ENCODE results near the gene PLXNB3. TPM values are rescaled to one million over a fixed set of nuclear protein-coding genes. Genes with fewer than 3 reads are reported as not detected.
"Not testable (repeated sequence)": the region's sequence is repeated elsewhere in the genome, so short reads cannot be mapped to it uniquely, and the experiment has no call there.

The PLXNB3 gene
- total RNA-seq, 1 donor from 2014 or later, result 34.8 TPM

- TF ChIP-seq CTCF (IDR thresholded peaks at IDR 0.05), result no peak
- Mint-ChIP-seq H3K27ac (ENCODE audit: unreplicated experiment) (no peak overlapping the region), H3K36me3 (ENCODE audit: low read depth) (peaks cover 2% of the 10 kb centered on the region), H3K27me3 (ENCODE audit: low read depth) (no peaks in the 10 kb centered on the region), H3K4me1 (ENCODE audit: low read depth) (no peaks in the 10 kb centered on the region), H3K4me3 (ENCODE audit: unreplicated experiment) (no peak overlapping the region), H3K9me3 (ENCODE audit: low read depth) (peaks cover 13% of the 10 kb centered on the region)
- no peak for DNase-seq (ENCODE audit: low spot score)
Observed at GRCh38 chrX:153812220-153812619, 48.2 kb downstream of the PLXNB3 start.

DNA sequence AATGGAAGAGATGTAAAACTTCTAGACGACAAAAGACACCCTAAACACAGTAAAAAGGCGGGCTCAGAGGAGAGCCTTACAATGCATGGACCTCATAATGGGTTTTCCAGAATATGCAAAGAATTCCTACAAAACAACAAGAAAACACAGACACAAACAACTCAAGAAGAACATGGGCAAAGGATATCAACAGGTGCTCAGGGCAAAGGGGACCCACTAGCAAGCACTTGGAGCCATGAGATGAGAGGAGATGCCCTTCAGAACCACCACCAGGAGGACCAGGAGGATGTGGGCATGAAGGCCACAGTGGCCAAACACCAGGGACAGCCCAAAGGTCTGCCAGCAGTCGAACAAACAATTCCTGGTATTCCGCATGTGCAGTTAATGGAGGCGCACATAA, 49.1 kb downstream of the PLXNB3 start:
- Mint-ChIP-seq H3K36me3 (ENCODE audit: low read depth) (no peaks in the 10 kb centered on the region), H3K27me3 (ENCODE audit: low read depth) (no peaks in the 10 kb centered on the region), H3K9me3 (ENCODE audit: low read depth) (peaks cover 10% of the 10 kb centered on the region), H3K4me1 (ENCODE audit: low read depth) (no peaks in the 10 kb centered on the region), H3K4me3 (ENCODE audit: unreplicated experiment) (no peak overlapping the region), H3K27ac (ENCODE audit: unreplicated experiment) (no peak overlapping the region)
- no peak for TF ChIP-seq CTCF (IDR thresholded peaks at IDR 0.05)
- peak; percentile 54 for DNase-seq (ENCODE audit: low spot score)

DNA sequence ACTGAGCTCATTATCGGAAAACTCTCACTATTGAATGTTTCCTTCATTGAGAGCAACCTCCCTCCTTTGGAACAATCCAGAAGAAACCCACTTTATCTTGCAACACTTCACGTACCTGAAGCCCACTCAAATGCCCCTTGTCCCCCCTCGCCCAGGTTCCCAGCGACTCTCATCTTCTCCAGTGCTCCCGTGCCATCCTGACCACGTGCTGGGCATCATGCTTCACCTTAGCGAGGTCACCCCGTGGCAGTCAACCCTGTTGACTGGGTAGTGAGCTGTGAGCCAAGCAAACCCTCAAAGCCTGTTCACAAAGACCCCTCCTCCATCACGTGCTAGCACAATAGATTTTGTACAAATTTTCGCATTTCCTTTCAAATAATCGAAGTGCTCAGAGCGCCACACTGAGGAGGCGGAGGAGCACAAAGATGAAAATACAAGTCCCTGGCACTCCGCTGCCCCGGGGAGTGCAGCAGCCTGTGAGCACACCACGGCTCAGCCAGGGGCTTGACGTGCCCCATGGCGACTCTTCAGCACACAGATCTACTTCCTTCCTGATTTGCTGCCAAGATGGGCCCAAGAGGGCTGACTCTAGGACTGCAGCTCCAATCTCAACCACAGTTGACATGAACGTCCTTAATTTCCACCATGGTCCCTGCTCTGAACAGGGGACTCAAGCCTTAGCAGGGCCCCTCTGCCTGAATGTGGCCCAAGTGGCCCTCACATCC, 50.7 kb downstream of the PLXNB3 start:
- no peak for TF ChIP-seq CTCF (IDR thresholded peaks at IDR 0.05)
- no peaks in the 10 kb centered on the region for H3K27me3 Mint-ChIP-seq (ENCODE audit: low read depth)
- H3K4me3 Mint-ChIP-seq (ENCODE audit: unreplicated experiment), result no peak overlapping the region
- no peak overlapping the region for H3K27ac Mint-ChIP-seq (ENCODE audit: unreplicated experiment)
- peak; percentile 38 for DNase-seq (ENCODE audit: low spot score)
- no peaks in the 10 kb centered on the region for H3K36me3 Mint-ChIP-seq (ENCODE audit: low read depth)
- peaks cover 5% of the 10 kb centered on the region for H3K4me1 Mint-ChIP-seq (ENCODE audit: low read depth)
- H3K9me3 Mint-ChIP-seq (ENCODE audit: low read depth), result peaks cover 6% of the 10 kb centered on the region

DNA sequence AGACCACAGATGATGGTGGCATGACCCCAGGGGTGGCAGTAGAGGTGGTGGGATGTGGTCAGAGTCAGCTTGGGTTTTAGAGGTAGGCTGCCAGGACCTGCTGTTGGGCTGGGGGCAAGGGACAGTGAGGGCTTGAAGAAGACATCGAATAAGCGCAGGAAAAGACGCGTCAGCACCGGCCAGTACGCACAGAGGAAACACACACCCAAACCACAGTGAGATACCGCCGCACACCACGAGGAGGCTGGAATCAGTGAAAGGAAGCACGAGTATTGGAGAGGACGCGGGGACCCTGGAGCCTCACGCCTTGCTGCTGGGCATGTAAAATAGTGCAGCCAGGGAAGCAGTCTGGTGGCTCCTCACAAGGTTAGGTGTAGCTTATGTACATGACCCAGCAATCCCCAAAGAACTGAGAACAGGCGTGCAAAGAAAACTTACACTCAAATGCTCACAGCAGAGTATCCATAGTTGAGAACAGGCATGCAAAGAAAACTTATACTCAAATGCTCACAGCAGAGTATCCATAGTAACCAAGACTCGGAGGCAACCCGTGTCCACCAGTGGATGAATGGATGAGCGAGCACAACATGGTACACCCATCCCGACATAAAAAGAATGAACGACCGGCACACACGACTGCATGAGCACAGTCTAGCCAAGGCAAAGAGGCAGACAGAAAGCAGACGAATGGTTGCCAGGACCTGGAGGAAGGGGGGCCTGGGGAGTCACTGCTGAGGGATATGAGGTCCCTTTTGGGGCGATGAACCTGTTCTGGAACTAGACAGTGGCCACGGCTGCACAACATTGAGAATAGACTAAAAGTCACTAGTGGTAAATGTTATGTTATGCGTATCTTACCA, 53.0 kb downstream of the PLXNB3 start:
- H3K27me3 Mint-ChIP-seq (ENCODE audit: low read depth), result no peaks in the 10 kb centered on the region
- peaks cover 5% of the 10 kb centered on the region for H3K4me1 Mint-ChIP-seq (ENCODE audit: low read depth)
- no peak for DNase-seq (ENCODE audit: low spot score)
- no peak for TF ChIP-seq CTCF (IDR thresholded peaks at IDR 0.05)
- H3K4me3 Mint-ChIP-seq (ENCODE audit: unreplicated experiment), result no peak overlapping the region
- peaks cover 3% of the 10 kb centered on the region for H3K9me3 Mint-ChIP-seq (ENCODE audit: low read depth)
- no peak overlapping the region for H3K27ac Mint-ChIP-seq (ENCODE audit: unreplicated experiment)
- no peaks in the 10 kb centered on the region for H3K36me3 Mint-ChIP-seq (ENCODE audit: low read depth)

- H3K36me3 Mint-ChIP-seq (ENCODE audit: low read depth); DNase-seq (ENCODE audit: low spot score); H3K27ac Mint-ChIP-seq (ENCODE audit: unreplicated experiment); H3K4me1 Mint-ChIP-seq (ENCODE audit: low read depth); H3K27me3 Mint-ChIP-seq (ENCODE audit: low read depth); H3K9me3 Mint-ChIP-seq (ENCODE audit: low read depth); H3K4me3 Mint-ChIP-seq (ENCODE audit: unreplicated experiment): not testable (repeated sequence)
Observed at GRCh38 chrX:153818064-153818463, 54.0 kb downstream of the PLXNB3 start.
